ENCODE results near the gene FAM219A.

DNA sequence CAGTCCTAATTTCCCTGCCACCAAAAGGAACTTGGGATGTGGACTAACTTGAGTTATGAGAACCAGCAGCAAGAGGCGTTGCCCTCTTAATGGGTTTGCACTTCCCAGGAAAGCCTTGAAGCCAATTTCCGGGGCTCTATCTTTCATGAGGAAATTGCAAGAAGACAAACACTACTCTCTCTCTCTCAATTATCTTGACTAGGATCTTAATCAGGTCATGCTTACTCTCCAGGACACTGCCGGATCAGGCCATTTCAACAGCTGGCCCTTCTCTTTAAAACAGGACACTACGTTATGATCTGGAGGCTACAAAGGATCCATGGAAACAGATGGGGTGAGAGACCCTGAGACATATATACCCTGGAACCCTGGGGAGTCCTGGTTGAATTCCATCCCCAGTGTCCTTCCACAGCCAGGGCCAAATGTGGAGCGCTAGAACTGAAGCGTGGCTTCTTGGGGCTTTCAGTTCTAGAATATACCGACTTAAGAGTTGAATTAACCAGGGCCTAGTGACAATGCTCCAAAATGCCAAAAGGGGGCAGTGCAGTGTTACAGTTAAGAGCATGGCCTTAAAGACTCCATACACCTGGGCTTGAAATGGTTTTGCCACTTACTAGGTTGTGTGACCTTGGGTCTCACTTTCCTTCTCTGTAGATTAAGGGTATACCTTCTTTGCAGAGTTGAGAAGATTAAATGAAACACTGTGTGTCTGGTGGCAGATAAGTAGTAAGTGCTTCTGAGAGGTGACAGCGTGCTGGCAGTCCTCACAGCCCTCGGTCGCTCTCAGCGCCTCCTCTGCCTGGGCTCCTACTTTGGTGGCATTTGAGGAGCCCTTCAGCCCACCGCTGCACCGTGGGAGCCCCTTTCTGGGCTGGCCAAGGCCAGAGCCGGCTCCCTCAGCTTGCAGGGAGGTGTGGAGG is 21.1 kb downstream of the FAM219A start:
- no peak for TF ChIP-seq POLR2A (IDR thresholded peaks at IDR 0.05)
- TF ChIP-seq, protein P1, sequence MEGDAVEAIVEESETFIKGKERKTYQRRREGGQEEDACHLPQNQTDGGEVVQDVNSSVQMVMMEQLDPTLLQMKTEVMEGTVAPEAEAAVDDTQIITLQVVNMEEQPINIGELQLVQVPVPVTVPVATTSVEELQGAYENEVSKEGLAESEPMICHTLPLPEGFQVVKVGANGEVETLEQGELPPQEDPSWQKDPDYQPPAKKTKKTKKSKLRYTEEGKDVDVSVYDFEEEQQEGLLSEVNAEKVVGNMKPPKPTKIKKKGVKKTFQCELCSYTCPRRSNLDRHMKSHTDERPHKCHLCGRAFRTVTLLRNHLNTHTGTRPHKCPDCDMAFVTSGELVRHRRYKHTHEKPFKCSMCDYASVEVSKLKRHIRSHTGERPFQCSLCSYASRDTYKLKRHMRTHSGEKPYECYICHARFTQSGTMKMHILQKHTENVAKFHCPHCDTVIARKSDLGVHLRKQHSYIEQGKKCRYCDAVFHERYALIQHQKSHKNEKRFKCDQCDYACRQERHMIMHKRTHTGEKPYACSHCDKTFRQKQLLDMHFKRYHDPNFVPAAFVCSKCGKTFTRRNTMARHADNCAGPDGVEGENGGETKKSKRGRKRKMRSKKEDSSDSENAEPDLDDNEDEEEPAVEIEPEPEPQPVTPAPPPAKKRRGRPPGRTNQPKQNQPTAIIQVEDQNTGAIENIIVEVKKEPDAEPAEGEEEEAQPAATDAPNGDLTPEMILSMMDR (IDR thresholded peaks at IDR 0.05): peak; percentile 45 to 85 (median 73)

Data from esophagus squamous epithelium (tissue), 4 donors.